Sigmoid colon (tissue), 7 donors: ENCODE data around the gene DDX59. TPM values are rescaled to one million over a fixed set of nuclear protein-coding genes. Genes with fewer than 3 reads are reported as not detected.

Experiments used
- DNase-seq: peaks from one replicate; pipeline ENCODE4 v3.0.0-alpha.2; 2019
- H3K27ac ChIP-seq, 4 donors: fragments of 200-600 bp; sonication (generic); one replicate each; pipeline ENCODE4 v1.5.1; 2016 to 2019; ENCODE audit warnings: mild to moderate bottlenecking in 1 of 4
- H3K27me3 ChIP-seq, 3 donors: fragments of 200-600 bp; sonication (generic); one replicate each; pipeline ENCODE4 v1.5.1; 2019; ENCODE audit warnings: mild to moderate bottlenecking in 1 of 3
- H3K36me3 ChIP-seq, 4 donors: fragments of 200-600 bp; sonication (generic); one replicate each; pipeline ENCODE4 v1.5.1; 2016 to 2019
- H3K4me1 ChIP-seq, 4 donors: fragments of 200-600 bp; sonication (generic); one replicate each; pipeline ENCODE4 v1.5.1; 2017 to 2019
- H3K4me3 ChIP-seq, 4 donors: fragments of 200-600 bp; sonication (generic); one replicate each; pipeline ENCODE4 v1.5.1; 2017 to 2019; ENCODE audit warnings: mild to moderate bottlenecking in 2 of 4, moderate library complexity in 1 of 4
- H3K9me3 ChIP-seq, 4 donors: fragments of 200-600 bp in 3 of 4; sonication (generic) in 3 of 4; one replicate each; pipeline versions ENCODE4 v1.5.1 to v1.6.1; 2013 to 2019
- EP300 ChIP-seq, 4 donors: sonication (generic); formaldehyde crosslinking; IDR thresholded peaks; one replicate each; pipeline ENCODE4 v1.6.1; 2017; ENCODE audit warnings: antibody characterized with exemption in 4 of 4
- POLR2A ChIP-seq, 2 donors: fragments of 450-650 bp; IDR thresholded peaks; one replicate each; pipeline ENCODE4 v1.6.1; 2016; ENCODE audit warnings: antibody characterized with exemption in 2 of 2, mild to moderate bottlenecking in 2 of 2, moderate library complexity in 2 of 2
- POLR2AphosphoS5 ChIP-seq, 4 donors: sonication (generic); formaldehyde crosslinking; IDR thresholded peaks; one replicate each; pipeline ENCODE4 v1.6.1; 2017; ENCODE audit warnings: antibody characterized with exemption in 4 of 4
- WGBS, 2 donors: extraction: QIAGEN DNeasy Blood & Tissue Kit; methylation state at CpG; one replicate each; pipeline ENCODE4 v1.1.7; 2013; 5-methylcytosine and 5-hydroxymethylcytosine counted together
- intact Hi-C: fragments of 100-400 bp; cut with DNase I; formaldehyde crosslinking; loops from one replicate; pipeline ENCODE4 v1.15.1; 2023
- polyA plus RNA-seq, 3 donors: library from polyadenylated mRNA; stranded (reverse); fragments of 200-250 nt; gene quantifications; one replicate each; pipeline ENCODE4 v1.2.3, GENCODE V29; 2013
- total RNA-seq, 4 donors: library from RNA; depleted of rRNA; stranded (reverse); fragments of >200 nt; gene quantifications; one replicate each; pipeline ENCODE4 v1.1.0, GENCODE V29; 2016
- TF ChIP-seq, protein P1 (sequence below), 4 experiments: fragments of 450-650 bp in 3 of 4; fragments of 200-600 bp in 1 of 4; IDR thresholded peaks; one replicate each; pipeline ENCODE4 v1.5.1; 2016 to 2019; ENCODE audit warnings: antibody characterized with exemption in 4 of 4, mild to moderate bottlenecking in 3 of 4, moderate library complexity in 2 of 4
- donor health status: healthy with polysubstance abuse.
- donor health status: Bipolar disorder and iron deficiency.
- donor health status: healthy.

Gene DDX59
- total and polyA plus RNA-seq, 7 donors = 12.4 to 29.6 (median 26.8) TPM

DNA sequence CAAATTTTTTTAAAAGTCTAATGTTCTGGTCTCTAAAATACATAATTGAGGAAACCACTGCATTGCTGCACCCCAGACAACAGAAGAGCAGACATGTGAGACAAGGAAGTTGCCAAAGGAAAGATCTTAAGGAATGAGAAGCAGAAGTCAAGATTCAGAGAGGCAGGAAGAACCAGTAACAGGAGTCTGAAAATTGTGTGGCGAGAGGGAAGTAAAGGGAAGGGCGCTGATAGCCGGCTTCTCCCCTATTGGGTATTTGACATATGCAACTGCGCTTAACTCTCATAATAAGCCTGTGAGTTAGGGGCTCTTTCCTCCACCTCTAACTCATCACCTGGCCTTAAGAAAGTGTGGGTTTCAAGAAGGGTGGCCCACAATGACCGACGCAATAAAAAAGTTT is 27.2 kb downstream of the DDX59 start:
- 90 to 92% methylated on average over 6 of the region's 6 CpGs for WGBS, 2 donors
- Histone ChIP-seq H3K4me3 (no peak overlapping the region), H3K4me1 (no peaks in the 10 kb centered on the region), H3K27me3 (no peaks in the 10 kb centered on the region), H3K36me3 (peaks cover 0 to 42% (median 0%) of the 10 kb centered on the region in 4 donors), H3K27ac (no peak overlapping the region), H3K9me3 (no peaks in the 10 kb centered on the region)
- no peak for TF ChIP-seq EP300 (IDR thresholded peaks at IDR 0.05)
- TF ChIP-seq POLR2A (IDR thresholded peaks at IDR 0.05) = no peak
- DNase-seq = no peak
- intact Hi-C loops = no loop called here

DNA sequence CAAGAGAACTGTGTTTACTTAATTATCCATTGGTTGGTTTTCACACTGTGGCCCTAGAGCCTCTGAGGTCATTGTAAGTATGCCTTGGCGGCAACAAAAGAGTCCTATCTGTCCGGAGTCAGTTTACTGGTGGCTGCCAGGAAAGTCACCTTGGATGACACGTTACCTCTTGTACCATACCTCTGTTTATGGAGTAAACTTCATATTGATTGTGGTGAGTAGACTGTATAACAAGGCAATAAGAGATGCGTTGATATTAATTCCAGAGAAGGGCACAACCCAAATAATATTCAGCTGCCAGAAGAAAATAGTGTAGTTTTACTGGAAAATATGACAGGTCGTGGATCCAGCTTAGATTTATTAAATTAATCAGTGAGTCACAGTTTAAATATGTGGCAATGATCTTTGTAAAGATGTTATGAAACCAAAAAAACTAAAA is 28.7 kb downstream of the DDX59 start:
- H3K27me3 ChIP-seq = no peaks in the 10 kb centered on the region
- H3K36me3 ChIP-seq = peaks cover 0 to 27% (median 0%) of the 10 kb centered on the region in 4 donors
- no peak overlapping the region for H3K27ac ChIP-seq
- no peak overlapping the region for H3K4me3 ChIP-seq
- H3K4me1 ChIP-seq = no peaks in the 10 kb centered on the region
- H3K9me3 ChIP-seq = no peaks in the 10 kb centered on the region
- DNase-seq = no peak
- no peak for TF ChIP-seq POLR2A (IDR thresholded peaks at IDR 0.05)
- TF ChIP-seq EP300 (IDR thresholded peaks at IDR 0.05) = no peak
- TF ChIP-seq, protein P1, sequence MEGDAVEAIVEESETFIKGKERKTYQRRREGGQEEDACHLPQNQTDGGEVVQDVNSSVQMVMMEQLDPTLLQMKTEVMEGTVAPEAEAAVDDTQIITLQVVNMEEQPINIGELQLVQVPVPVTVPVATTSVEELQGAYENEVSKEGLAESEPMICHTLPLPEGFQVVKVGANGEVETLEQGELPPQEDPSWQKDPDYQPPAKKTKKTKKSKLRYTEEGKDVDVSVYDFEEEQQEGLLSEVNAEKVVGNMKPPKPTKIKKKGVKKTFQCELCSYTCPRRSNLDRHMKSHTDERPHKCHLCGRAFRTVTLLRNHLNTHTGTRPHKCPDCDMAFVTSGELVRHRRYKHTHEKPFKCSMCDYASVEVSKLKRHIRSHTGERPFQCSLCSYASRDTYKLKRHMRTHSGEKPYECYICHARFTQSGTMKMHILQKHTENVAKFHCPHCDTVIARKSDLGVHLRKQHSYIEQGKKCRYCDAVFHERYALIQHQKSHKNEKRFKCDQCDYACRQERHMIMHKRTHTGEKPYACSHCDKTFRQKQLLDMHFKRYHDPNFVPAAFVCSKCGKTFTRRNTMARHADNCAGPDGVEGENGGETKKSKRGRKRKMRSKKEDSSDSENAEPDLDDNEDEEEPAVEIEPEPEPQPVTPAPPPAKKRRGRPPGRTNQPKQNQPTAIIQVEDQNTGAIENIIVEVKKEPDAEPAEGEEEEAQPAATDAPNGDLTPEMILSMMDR (IDR thresholded peaks at IDR 0.05) = no peak
- no peak for TF ChIP-seq POLR2AphosphoS5 (IDR thresholded peaks at IDR 0.05)
- WGBS, 2 donors = 93 to 95% methylated on average over 5 of the region's 5 CpGs
- intact Hi-C loops = no loop called here

DNA sequence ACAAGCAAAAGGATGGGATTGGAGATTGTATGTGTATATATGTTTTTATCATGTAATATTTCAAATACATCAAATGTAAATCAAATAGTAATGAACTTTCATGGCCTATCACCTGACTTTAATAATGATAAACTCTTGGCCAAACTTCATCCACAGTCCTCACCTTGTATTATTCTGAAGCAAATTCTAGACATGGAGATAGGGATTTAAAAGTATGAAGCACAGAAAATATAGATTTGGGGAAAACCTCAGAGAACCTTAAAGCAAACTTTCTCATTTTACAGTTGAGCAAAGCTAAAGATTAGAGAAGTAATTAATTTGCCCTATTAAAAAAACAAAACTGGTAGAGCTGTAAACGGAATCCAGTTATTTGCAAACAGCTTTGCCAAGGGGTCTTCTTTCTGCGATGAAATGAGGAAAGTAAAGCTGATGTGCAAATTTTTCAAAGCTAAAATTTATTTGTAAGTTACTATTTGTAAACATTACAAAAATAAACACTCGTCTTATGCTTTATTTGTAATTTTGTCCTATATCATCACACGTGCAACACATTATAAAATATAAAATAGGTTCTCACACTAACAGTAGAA is 29.2 kb downstream of the DDX59 start:
- intact Hi-C loops = no loop called here
- DNase-seq = no peak
- peaks cover 0 to 24% (median 0%) of the 10 kb centered on the region in 4 donors for H3K36me3 ChIP-seq
- no peak overlapping the region for H3K27ac ChIP-seq
- 93% methylated on average over 4 of the region's 4 CpGs for WGBS, 2 donors
- no peaks in the 10 kb centered on the region for H3K4me1 ChIP-seq
- no peaks in the 10 kb centered on the region for H3K9me3 ChIP-seq
- no peak overlapping the region for H3K4me3 ChIP-seq
- TF ChIP-seq, protein P1 (IDR thresholded peaks at IDR 0.05) = no peak
- TF ChIP-seq POLR2A (IDR thresholded peaks at IDR 0.05) (no peak), EP300 (IDR thresholded peaks at IDR 0.05) (no peak), POLR2AphosphoS5 (IDR thresholded peaks at IDR 0.05) (no peak)
- H3K27me3 ChIP-seq = no peaks in the 10 kb centered on the region

DNA sequence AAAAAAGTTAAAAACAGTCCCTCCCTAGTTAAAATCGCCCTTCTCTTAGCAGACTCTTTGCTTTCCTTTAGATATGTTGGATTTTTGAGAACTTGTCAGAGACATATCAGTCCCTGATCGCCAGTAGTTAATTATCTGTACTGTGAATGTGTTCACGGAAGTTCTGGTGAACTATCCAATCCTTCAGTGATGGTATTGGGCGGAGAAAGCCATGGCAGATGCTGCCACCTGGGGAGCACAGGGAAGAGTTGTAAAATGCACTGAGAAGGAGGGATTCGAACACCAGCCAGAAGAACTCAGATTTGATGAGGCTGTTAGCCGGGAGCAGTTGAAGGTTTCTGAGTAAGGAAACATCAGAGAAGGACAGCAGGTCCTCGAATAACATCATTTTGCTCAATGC is 31.6 kb downstream of the DDX59 start:
- intact Hi-C loops = no loop called here
- Histone ChIP-seq H3K27me3 (no peaks in the 10 kb centered on the region), H3K27ac (no peak overlapping the region), H3K9me3 (no peaks in the 10 kb centered on the region), H3K4me1 (no peaks in the 10 kb centered on the region), H3K36me3 (peaks cover 0 to 2% (median 0%) of the 10 kb centered on the region in 4 donors), H3K4me3 (no peak overlapping the region)
- TF ChIP-seq EP300 (IDR thresholded peaks at IDR 0.05) (no peak), POLR2AphosphoS5 (IDR thresholded peaks at IDR 0.05) (no peak), POLR2A (IDR thresholded peaks at IDR 0.05) (no peak)
- TF ChIP-seq, protein P1 (IDR thresholded peaks at IDR 0.05) = no peak
- 78 to 88% methylated on average over 7 of the region's 7 CpGs for WGBS, 2 donors
- DNase-seq = no peak

DNA sequence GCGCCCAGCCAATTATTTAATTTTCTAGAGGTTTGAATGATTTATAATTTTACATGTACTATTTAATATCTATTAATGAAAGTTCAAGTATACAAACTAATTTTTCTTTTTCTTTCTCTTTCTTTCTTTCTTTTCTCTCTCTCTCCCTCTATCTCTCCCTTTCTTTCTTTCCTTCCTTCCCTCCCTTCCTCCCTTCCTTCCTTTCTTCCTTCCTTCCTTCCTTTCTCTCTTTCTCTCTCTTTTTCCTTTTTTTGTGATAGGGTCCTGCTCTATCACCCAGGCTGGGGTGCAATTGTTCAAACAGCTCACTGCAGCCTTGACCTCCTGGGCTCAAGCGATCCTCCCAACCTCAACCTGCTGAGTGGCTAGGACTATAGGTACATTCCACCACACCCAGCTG is 33.0 kb downstream of the DDX59 start:
- Histone ChIP-seq H3K9me3 (no peaks in the 10 kb centered on the region), H3K4me1 (no peaks in the 10 kb centered on the region), H3K4me3 (no peak overlapping the region), H3K27me3 (no peaks in the 10 kb centered on the region), H3K27ac (no peak overlapping the region), H3K36me3 (no peaks in the 10 kb centered on the region)
- DNase-seq = no peak
- 98 to 99% methylated on average over 2 of the region's 2 CpGs for WGBS, 2 donors
- intact Hi-C loops = no loop called here
- TF ChIP-seq EP300 (IDR thresholded peaks at IDR 0.05) = no peak
- no peak for TF ChIP-seq POLR2A (IDR thresholded peaks at IDR 0.05)
- no peak for TF ChIP-seq POLR2AphosphoS5 (IDR thresholded peaks at IDR 0.05)
- TF ChIP-seq, protein P1 (IDR thresholded peaks at IDR 0.05) = no peak
